H9 (cell line): Measurements from ENCODE around the gene RARG. TPM values are rescaled to one million over a fixed set of nuclear protein-coding genes. Genes with fewer than 3 reads are reported as not detected.

Experiments used
- DNase-seq: peaks from one replicate; pipeline ENCODE4 v3.0.0-alpha.2; 2017
- H2AFZ ChIP-seq: one replicate; pipeline ENCODE4 v1.6.1; 2013; ENCODE audit warnings: mild to moderate bottlenecking, low read length, control low read depth, moderate library complexity
- H2AK5ac ChIP-seq: 2 replicates; pipeline ENCODE4 v1.6.1; 2013; ENCODE audit warnings: low read length, control low read depth, mixed read lengths; ENCODE audit not compliant: insufficient read length
- H2BK120ac ChIP-seq: one replicate; pipeline ENCODE4 v1.6.1; 2013; ENCODE audit warnings: low read depth, mild to moderate bottlenecking, low read length, control low read depth, inconsistent platforms; ENCODE audit not compliant: poor library complexity, severe bottlenecking
- H2BK12ac ChIP-seq: 2 replicates; pipeline ENCODE4 v1.6.1; 2013; ENCODE audit warnings: low read length, control low read depth, mixed read lengths, low read depth; ENCODE audit not compliant: insufficient read length
- H2BK15ac ChIP-seq: 2 replicates; pipeline ENCODE4 v1.6.1; 2013; ENCODE audit warnings: low read depth, low read length, control low read depth
- H2BK20ac ChIP-seq: one replicate; pipeline ENCODE4 v1.6.1; 2013; ENCODE audit warnings: low read depth, mild to moderate bottlenecking, low read length, control low read depth, inconsistent platforms; ENCODE audit not compliant: poor library complexity, severe bottlenecking
- H2BK5ac ChIP-seq: 2 replicates; pipeline ENCODE4 v1.6.1; 2013; ENCODE audit warnings: low read length, control low read depth, mixed read lengths; ENCODE audit not compliant: insufficient read length
- H3K14ac ChIP-seq: 2 replicates; pipeline ENCODE4 v1.6.1; 2013; ENCODE audit warnings: low read length, control low read depth; ENCODE audit not compliant: insufficient read depth
- H3K18ac ChIP-seq: 2 replicates; pipeline ENCODE4 v1.6.1; 2013; ENCODE audit warnings: low read depth, mild to moderate bottlenecking, mixed read lengths, low read length, control low read depth; ENCODE audit not compliant: insufficient read length
- H3K23ac ChIP-seq: 2 replicates; pipeline ENCODE4 v1.6.1; 2013; ENCODE audit warnings: low read length, control low read depth, mixed read lengths, low read depth; ENCODE audit not compliant: insufficient read length
- H3K23me2 ChIP-seq: 2 replicates; pipeline ENCODE4 v1.6.1; 2013; ENCODE audit warnings: low read depth, mild to moderate bottlenecking, mixed read lengths, low read length, control low read depth; ENCODE audit not compliant: insufficient read length, poor library complexity, severe bottlenecking
- H3K27ac ChIP-seq: 2 replicates; pipeline ENCODE4 v1.5.1; 2013; ENCODE audit warnings: low read length, control low read depth, mixed read lengths, low read depth; ENCODE audit not compliant: insufficient read length
- H3K27me3 ChIP-seq: 2 replicates; pipeline ENCODE4 v1.6.1; 2013; ENCODE audit warnings: low read length, control low read depth, inconsistent platforms; ENCODE audit not compliant: insufficient read depth
- H3K4ac ChIP-seq: 2 replicates; pipeline ENCODE4 v1.6.1; 2013; ENCODE audit warnings: low read depth, mild to moderate bottlenecking, control low read depth, inconsistent platforms, low read length, moderate library complexity
- H3K4me1 ChIP-seq: 2 replicates; pipeline ENCODE4 v1.6.1; 2013; ENCODE audit warnings: low read length, control low read depth, inconsistent platforms; ENCODE audit not compliant: insufficient read depth
- H3K4me2 ChIP-seq: 2 replicates; pipeline ENCODE4 v1.6.1; 2013; ENCODE audit warnings: low read length, control low read depth, mixed read lengths; ENCODE audit not compliant: insufficient read length, insufficient read depth
- H3K56ac ChIP-seq: 2 replicates; pipeline ENCODE4 v1.6.1; 2013; ENCODE audit warnings: low read depth, mild to moderate bottlenecking, mixed read lengths, low read length, control low read depth; ENCODE audit not compliant: insufficient read length
- H3K79me1 ChIP-seq: 2 replicates; pipeline ENCODE4 v1.6.1; 2013; ENCODE audit warnings: low read depth, mild to moderate bottlenecking, moderate library complexity, low read length, control low read depth, inconsistent platforms; ENCODE audit not compliant: insufficient read depth, poor library complexity, severe bottlenecking
- H3K79me2 ChIP-seq: 2 replicates; pipeline ENCODE4 v1.6.1; 2013; ENCODE audit warnings: low read length, control low read depth, inconsistent platforms; ENCODE audit not compliant: insufficient read depth
- H3K9ac ChIP-seq: 2 replicates; pipeline ENCODE4 v1.6.1; 2013; ENCODE audit warnings: low read length, control low read depth, mixed read lengths; ENCODE audit not compliant: insufficient read length; ENCODE audit errors: extremely low read depth
- H3K9me3 ChIP-seq: one replicate; pipeline ENCODE4 v1.6.1; 2013; ENCODE audit warnings: low read depth, low read length, inconsistent platforms; ENCODE audit not compliant: control insufficient read depth
- H3T11ph ChIP-seq: one replicate; pipeline ENCODE4 v1.6.1; 2013; ENCODE audit warnings: mild to moderate bottlenecking, low read length, control low read depth, inconsistent platforms
- H4K20me1 ChIP-seq: one replicate; pipeline ENCODE4 v1.6.1; 2013; ENCODE audit not compliant: control insufficient read depth, insufficient read length, insufficient read depth
- H4K5ac ChIP-seq: 2 replicates; pipeline ENCODE4 v1.6.1; 2013; ENCODE audit warnings: low read depth, mild to moderate bottlenecking, mixed read lengths, low read length, control low read depth; ENCODE audit not compliant: insufficient read length
- H4K8ac ChIP-seq: replicated peaks from 2 replicates; pipeline ENCODE4 v1.6.1; 2013; ENCODE audit warnings: low read length, control low read depth, mixed read lengths, low read depth; ENCODE audit not compliant: insufficient read length
- H4K91ac ChIP-seq: 2 replicates; pipeline ENCODE4 v1.6.1; 2013; ENCODE audit warnings: low read depth, mild to moderate bottlenecking, moderate library complexity, mixed read lengths, low read length, control low read depth; ENCODE audit not compliant: insufficient read length
- H3K27ac Mint-ChIP-seq, 3 experiments: 2 replicates in 2 of 3; 3 replicates in 1 of 3; pipeline ENCODE4 v1.8.0; 2020 to 2021; ENCODE audit warnings: mixed read lengths in 3 of 3, mild to moderate bottlenecking in 1 of 3, moderate library complexity in 1 of 3
- H3K27me3 Mint-ChIP-seq: 2 replicates; pipeline ENCODE4 v1.8.0; 2021; ENCODE audit warnings: low read depth, mild to moderate bottlenecking, moderate library complexity, mixed read lengths
- H3K36me3 Mint-ChIP-seq, 3 experiments: 2 replicates in 2 of 3; 3 replicates in 1 of 3; pipeline ENCODE4 v1.8.0; 2020 to 2021; ENCODE audit warnings: low read depth in 3 of 3, mixed read lengths in 3 of 3; ENCODE audit not compliant: insufficient read depth in 1 of 3
- H3K4me1 Mint-ChIP-seq, 2 experiments: 2 replicates each; pipeline ENCODE4 v1.8.0; 2020; ENCODE audit warnings: mixed read lengths in 2 of 2
- H3K4me3 Mint-ChIP-seq, 2 experiments: 2 replicates in 1 of 2; 3 replicates in 1 of 2; pipeline ENCODE4 v1.8.0; 2020 to 2021; ENCODE audit warnings: mild to moderate bottlenecking in 2 of 2, mixed read lengths in 2 of 2, moderate library complexity in 1 of 2
- H3K9me3 Mint-ChIP-seq, 2 experiments: 2 replicates in 1 of 2; 3 replicates in 1 of 2; pipeline ENCODE4 v1.8.0; 2020; ENCODE audit warnings: mild to moderate bottlenecking in 2 of 2, mixed read lengths in 2 of 2, moderate library complexity in 1 of 2
- CTCF ChIP-seq: fragments of 200-600 bp; sonication (generic); conservative IDR thresholded peaks from 3 replicates; pipeline ENCODE4 v1.8.0; 2021; ENCODE audit warnings: antibody characterized with exemption, mild to moderate bottlenecking
- WGBS: extraction: QIAGEN DNeasy Blood & Tissue Kit; methylation state at CpG from one replicate; pipeline ENCODE4 v1.1.7; 2013; ENCODE audit warnings: missing lambda C conversion rate, low lambda C conversion rate, mixed read lengths; ENCODE audit not compliant: insufficient read length; ENCODE audit errors: extremely low coverage; 5-methylcytosine and 5-hydroxymethylcytosine counted together
- total RNA-seq: library from RNA; stranded (reverse); gene quantifications from 2 replicates; pipeline ENCODE4 v1.2.1, GENCODE V29; 2021

RARG gene
- total RNA-seq, 1 experiment from 2014 or later = 43.7 TPM

DNA sequence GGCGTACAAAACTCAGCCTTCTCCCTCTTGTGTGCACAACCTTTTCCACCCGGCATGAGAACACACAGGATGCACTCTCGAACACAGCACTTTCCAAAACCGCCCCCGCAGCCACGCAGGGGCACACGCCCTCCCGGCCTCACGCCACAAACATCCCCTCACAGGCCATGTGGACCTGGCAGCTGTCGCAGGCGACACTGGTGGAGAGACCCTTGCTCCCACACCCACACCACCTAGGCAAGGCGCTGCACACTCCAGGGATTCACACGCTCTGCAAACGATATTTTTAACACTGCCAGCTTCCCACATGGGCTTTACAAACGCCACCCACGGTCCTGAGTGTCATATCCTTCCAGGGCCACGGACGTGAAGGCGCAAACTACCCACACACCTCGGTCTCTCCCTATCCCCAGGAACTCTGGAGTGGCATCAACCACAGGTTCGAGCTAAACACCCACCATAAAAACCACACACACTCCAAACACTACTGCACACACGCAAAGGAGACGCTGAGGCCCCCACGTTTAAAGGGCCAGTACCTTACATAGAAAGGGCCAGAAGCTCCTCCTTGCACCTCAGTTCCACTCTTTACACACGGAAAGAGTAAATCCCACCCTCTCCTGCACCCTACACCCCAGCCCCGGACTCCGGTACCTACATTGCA is 12.6 kb downstream of the RARG start:
- Mint-ChIP-seq H3K27ac (peak overlapping the region in 1 of 3 experiments; percentile 11; a peak in 2 of 7 replicates), H3K9me3 (no peaks in the 10 kb centered on the region; a peak in 2 of 5 replicates), H3K4me1 (peaks cover 75 to 77% of the 10 kb centered on the region in 2 experiments), H3K4me3 (peak overlapping the region; percentile 86 to 94), H3K27me3 (peaks cover 17% of the 10 kb centered on the region), H3K36me3 (peaks cover 0 to 17% (median 11%) of the 10 kb centered on the region in 3 experiments; a peak in 6 of 7 replicates)
- DNase-seq = peak; percentile 29
- Histone ChIP-seq H4K5ac (no peak overlapping the region), H3K27ac (no peak overlapping the region), H3K4me2 (peak overlapping the region; percentile 99), H3K79me1 (no peaks in the 10 kb centered on the region), H2BK20ac (no peak overlapping the region), H2AK5ac (no peak overlapping the region), H3K56ac (no peak overlapping the region), H3K79me2 (peaks cover 4% of the 10 kb centered on the region; the same call in 1 of the 2 replicates), H2BK120ac (no peak overlapping the region), H2BK15ac (no peak overlapping the region), H2AFZ (no peak overlapping the region), H3K23ac (no peak overlapping the region), H4K91ac (no peak overlapping the region), H3K9me3 (no peaks in the 10 kb centered on the region), H4K8ac (no peak overlapping the region), H3K14ac (no peak overlapping the region), H3K27me3 (peaks cover 3% of the 10 kb centered on the region; the same call in 1 of the 2 replicates), H3K4me1 (peaks cover 37% of the 10 kb centered on the region; the same call in 1 of the 2 replicates), H4K20me1 (no peaks in the 10 kb centered on the region), H3K4ac (no peak overlapping the region), H3K23me2 (peaks cover 22% of the 10 kb centered on the region), H3T11ph (no peak overlapping the region), H3K18ac (no peak overlapping the region), H2BK5ac (no peak overlapping the region), H2BK12ac (no peak overlapping the region), H3K9ac (peak overlapping the region; percentile 16)
- WGBS = no CpG with 5 or more reads among the region's 27 CpGs
- no peak for TF ChIP-seq CTCF
